GM12878 (cell line): Measurements from ENCODE around the gene CFAP299. TPM values are rescaled to one million over a fixed set of nuclear protein-coding genes. Genes with fewer than 3 reads are reported as not detected.

Experiments used
- BCL11A ChIP-seq: IDR thresholded peaks from 2 replicates; pipeline ENCODE4 v1.6.1; 2011; ENCODE audit warnings: low read depth, low read length
- CHD2 ChIP-seq: IDR thresholded peaks from 2 replicates; pipeline ENCODE4 v1.6.1; 2011; ENCODE audit warnings: low read depth, low read length, improper control_type of control experiment, borderline replicate concordance
- CREM ChIP-seq: IDR thresholded peaks from 2 replicates; pipeline ENCODE4 v1.6.1; 2014; ENCODE audit warnings: antibody characterized with exemption, low read depth
- ELK1 ChIP-seq: IDR thresholded peaks from 2 replicates; pipeline ENCODE4 v1.6.1; 2012; ENCODE audit warnings: low read depth, low read length, improper control_type of control experiment
- EP300 ChIP-seq, 2 experiments: fragments of 150-350 bp in 1 of 2; IDR thresholded peaks; 2 replicates each; pipeline ENCODE4 v1.6.1; 2011 to 2012; ENCODE audit warnings: low read depth in 2 of 2, low read length in 2 of 2, borderline replicate concordance in 1 of 2, improper control_type of control experiment in 1 of 2, inconsistent platforms in 1 of 2; ENCODE audit not compliant: control insufficient read depth in 1 of 2
- HSF1 ChIP-seq: fragments of 150-350 bp; IDR thresholded peaks from 2 replicates; pipeline ENCODE4 v1.6.1; 2014; ENCODE audit warnings: mild to moderate bottlenecking, low read depth, low read length
- JUND ChIP-seq: IDR thresholded peaks from 2 replicates; pipeline ENCODE4 v1.6.1; 2012; ENCODE audit warnings: low read depth, mild to moderate bottlenecking, low read length, improper control_type of control experiment, moderate library complexity
- KLF5 ChIP-seq: fragments of 450-650 bp; IDR thresholded peaks from 2 replicates; pipeline ENCODE4 v1.6.1; 2014; ENCODE audit warnings: mild to moderate bottlenecking; ENCODE audit not compliant: partially characterized antibody
- SP1 ChIP-seq: IDR thresholded peaks from one replicate; pipeline ENCODE4 v1.6.1; 2011; ENCODE audit warnings: low read depth, low read length
- SUPT20H ChIP-seq: IDR thresholded peaks from 2 replicates; pipeline ENCODE4 v1.6.1; 2011; ENCODE audit warnings: low read depth, mild to moderate bottlenecking, low read length, moderate library complexity, borderline replicate concordance; ENCODE audit not compliant: control insufficient read depth
- TARDBP ChIP-seq: IDR thresholded peaks from 2 replicates; pipeline ENCODE4 v1.6.1; 2016; ENCODE audit warnings: borderline replicate concordance
- USF1 ChIP-seq: IDR thresholded peaks from 2 replicates; pipeline ENCODE4 v1.6.1; 2011; ENCODE audit warnings: borderline replicate concordance, low read depth, mild to moderate bottlenecking, moderate library complexity, mixed read lengths, low read length; ENCODE audit not compliant: insufficient read depth; ENCODE audit errors: extremely low read length
- polyA plus RNA-seq, 11 experiments: library from polyadenylated mRNA; depleted of rRNA in 4 of 11; unstranded in 6 of 11; stranded (reverse) in 5 of 11; fragments of >200 nt; fragmentation: Nextera tagmentation in 4 of 11; fragmentation: Illumina TruSeq in 1 of 11; extraction: Ambion mirVana in 4 of 11; extraction: Trizol in 1 of 11; gene quantifications; 1 replicate in 1 of 11; 2 replicates in 10 of 11; pipeline versions ENCODE4 v1.2.1 to v1.2.3, GENCODE V29; 2011 to 2016; ENCODE audit warnings: inconsistent platforms in 2 of 11, missing spikeins in 2 of 11, low read depth in 1 of 11
- total RNA-seq, 4 experiments: library from RNA; depleted of rRNA in 3 of 4; stranded (reverse); fragments of >200 nt in 3 of 4; fragmentation: Illumina TruSeq in 1 of 4; extraction: Trizol in 1 of 4; gene quantifications; 2 replicates each; pipeline versions ENCODE4 v1.2.1 to v1.2.3, GENCODE V29; 2013 to 2021

The CFAP299 gene
- total and polyA plus RNA-seq, 10 of the 15 experiments (the other 5 are each of a cell fraction or from before 2014, with no cell fraction given) = 0.06 to 0.34 TPM; not detected in 8

- TF ChIP-seq KLF5 (no peak), SUPT20H (no peak), HSF1 (no peak), CHD2 (no peak), TARDBP (no peak), BCL11A (no peak), JUND (no peak), CREM (no peak), USF1 (no peak), EP300 (IDR thresholded peaks at IDR 0.05; ENCODE audit: borderline replicate concordance in 1 of 2, control insufficient read depth in 1 of 2, low read depth in 2 of 2, low read length in 2 of 2) (no peak), SP1 (no peak), ELK1 (no peak)
- TF ChIP-seq, all 136 proteins: peak for 0
Measured at GRCh38 chr4:80831383-80832361, 496.1 kb downstream of the CFAP299 start (continued).
